Endodermal cell (in vitro differentiated cells): ENCODE measurements around the gene CCL21. TPM values are rescaled to one million over a fixed set of nuclear protein-coding genes. Genes with fewer than 3 reads are reported as not detected.

Source experiments
- DNase-seq: peaks from one replicate; pipeline ENCODE4 v3.0.0-alpha.2; 2017
- H3K27ac ChIP-seq: 2 replicates; pipeline ENCODE4 v1.5.1; 2013; ENCODE audit warnings: mild to moderate bottlenecking, low read depth, low read length, moderate library complexity
- H3K27me3 ChIP-seq: 2 replicates; pipeline ENCODE4 v1.6.1; 2013; ENCODE audit warnings: mild to moderate bottlenecking, low read length, moderate library complexity; ENCODE audit not compliant: insufficient read depth, control insufficient read depth, poor library complexity, severe bottlenecking
- H3K36me3 ChIP-seq: 2 replicates; pipeline ENCODE4 v1.7.0; 2013; ENCODE audit warnings: mild to moderate bottlenecking, low read length, moderate library complexity; ENCODE audit not compliant: control insufficient read depth, insufficient read depth
- H3K4me1 ChIP-seq: one replicate; pipeline ENCODE4 v1.7.0; 2013; ENCODE audit warnings: low read length; ENCODE audit not compliant: control insufficient read depth, insufficient read depth
- H3K4me3 ChIP-seq: 2 replicates; pipeline ENCODE4 v1.5.1; 2013; ENCODE audit warnings: mild to moderate bottlenecking, low read length, moderate library complexity
- H3K9ac ChIP-seq: 2 replicates; pipeline ENCODE4 v1.6.1; 2013; ENCODE audit warnings: mild to moderate bottlenecking, low read length, moderate library complexity; ENCODE audit not compliant: poor library complexity, severe bottlenecking; ENCODE audit errors: extremely low read depth
- H3K9me3 ChIP-seq: 2 replicates; pipeline ENCODE4 v1.6.1; 2013; ENCODE audit warnings: mild to moderate bottlenecking, low read length, moderate library complexity; ENCODE audit not compliant: control insufficient read depth
- H3K27ac Mint-ChIP-seq: 2 replicates; pipeline ENCODE4 v1.8.0; 2020; ENCODE audit warnings: mixed read lengths
- H3K27me3 Mint-ChIP-seq: 2 replicates; pipeline ENCODE4 v1.8.0; 2021; ENCODE audit warnings: mild to moderate bottlenecking, mixed read lengths; ENCODE audit not compliant: insufficient read depth
- H3K36me3 Mint-ChIP-seq: 2 replicates; pipeline ENCODE4 v1.8.0; 2020; ENCODE audit warnings: low read depth, mixed read lengths
- H3K4me1 Mint-ChIP-seq: 2 replicates; pipeline ENCODE4 v1.8.0; 2020; ENCODE audit warnings: mixed read lengths
- H3K4me3 Mint-ChIP-seq: 2 replicates; pipeline ENCODE4 v1.8.0; 2020; ENCODE audit warnings: mild to moderate bottlenecking, moderate library complexity, mixed read lengths
- H3K9me3 Mint-ChIP-seq: 2 replicates; pipeline ENCODE4 v1.8.0; 2020; ENCODE audit warnings: mild to moderate bottlenecking, mixed read lengths
- WGBS, 2 experiments: methylation state at CpG; one replicate each; pipeline versions ENCODE4 v1.1.5 to v1.1.7; 2013; ENCODE audit warnings: missing lambda C conversion rate in 2 of 2, mixed read lengths in 1 of 2; ENCODE audit not compliant: insufficient coverage in 1 of 2, insufficient read length in 1 of 2; 5-methylcytosine and 5-hydroxymethylcytosine counted together
- total RNA-seq, 2 donors: library from RNA; stranded (reverse); fragmentation: NEBNext Ultra II Directional in 1 of 2; extraction: Animal tissue kit (Norgen Biotek cat#: 25700) in 1 of 2; gene quantifications; 2 replicates in 1 of 2; 3 replicates in 1 of 2; pipeline ENCODE4 v1.2.1, GENCODE V29; 2021
- TF ChIP-seq, protein P1 (sequence below): fragments of 200-600 bp; sonication (generic); conservative IDR thresholded peaks from 2 replicates; pipeline ENCODE4 v1.5.0; 2021; ENCODE audit warnings: antibody characterized with exemption, mild to moderate bottlenecking

CCL21 gene
- total RNA-seq, 2 donors from 2014 or later: not detected

- no peaks in the 10 kb centered on the region for H3K27me3 ChIP-seq
- H3K4me3 Mint-ChIP-seq: no peak overlapping the region
- WGBS, 2 experiments: 94 to 96% methylated on average over 3 to 5 of the region's 5 CpGs
- H3K27ac Mint-ChIP-seq: no peak overlapping the region
- H3K36me3 ChIP-seq: peaks cover 13% of the 10 kb centered on the region
- H3K27ac ChIP-seq: no peak overlapping the region
- peaks cover 20% of the 10 kb centered on the region for H3K36me3 Mint-ChIP-seq
- H3K9me3 Mint-ChIP-seq: peaks cover 16% of the 10 kb centered on the region
- H3K9me3 ChIP-seq: peaks cover 13% of the 10 kb centered on the region
- no peak for DNase-seq
- TF ChIP-seq, protein P1, sequence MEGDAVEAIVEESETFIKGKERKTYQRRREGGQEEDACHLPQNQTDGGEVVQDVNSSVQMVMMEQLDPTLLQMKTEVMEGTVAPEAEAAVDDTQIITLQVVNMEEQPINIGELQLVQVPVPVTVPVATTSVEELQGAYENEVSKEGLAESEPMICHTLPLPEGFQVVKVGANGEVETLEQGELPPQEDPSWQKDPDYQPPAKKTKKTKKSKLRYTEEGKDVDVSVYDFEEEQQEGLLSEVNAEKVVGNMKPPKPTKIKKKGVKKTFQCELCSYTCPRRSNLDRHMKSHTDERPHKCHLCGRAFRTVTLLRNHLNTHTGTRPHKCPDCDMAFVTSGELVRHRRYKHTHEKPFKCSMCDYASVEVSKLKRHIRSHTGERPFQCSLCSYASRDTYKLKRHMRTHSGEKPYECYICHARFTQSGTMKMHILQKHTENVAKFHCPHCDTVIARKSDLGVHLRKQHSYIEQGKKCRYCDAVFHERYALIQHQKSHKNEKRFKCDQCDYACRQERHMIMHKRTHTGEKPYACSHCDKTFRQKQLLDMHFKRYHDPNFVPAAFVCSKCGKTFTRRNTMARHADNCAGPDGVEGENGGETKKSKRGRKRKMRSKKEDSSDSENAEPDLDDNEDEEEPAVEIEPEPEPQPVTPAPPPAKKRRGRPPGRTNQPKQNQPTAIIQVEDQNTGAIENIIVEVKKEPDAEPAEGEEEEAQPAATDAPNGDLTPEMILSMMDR: no peak
- H3K4me1 Mint-ChIP-seq: peaks cover 26% of the 10 kb centered on the region
- no peak overlapping the region for H3K9ac ChIP-seq
- H3K27me3 Mint-ChIP-seq: peaks cover 9% of the 10 kb centered on the region
- H3K4me1 ChIP-seq: peaks cover 7% of the 10 kb centered on the region
- peak overlapping the region; percentile 62 for H3K4me3 ChIP-seq
These were observed 40.0 kb downstream of the CCL21 start for GRCh38 chr9:34669809-34670562.

DNA sequence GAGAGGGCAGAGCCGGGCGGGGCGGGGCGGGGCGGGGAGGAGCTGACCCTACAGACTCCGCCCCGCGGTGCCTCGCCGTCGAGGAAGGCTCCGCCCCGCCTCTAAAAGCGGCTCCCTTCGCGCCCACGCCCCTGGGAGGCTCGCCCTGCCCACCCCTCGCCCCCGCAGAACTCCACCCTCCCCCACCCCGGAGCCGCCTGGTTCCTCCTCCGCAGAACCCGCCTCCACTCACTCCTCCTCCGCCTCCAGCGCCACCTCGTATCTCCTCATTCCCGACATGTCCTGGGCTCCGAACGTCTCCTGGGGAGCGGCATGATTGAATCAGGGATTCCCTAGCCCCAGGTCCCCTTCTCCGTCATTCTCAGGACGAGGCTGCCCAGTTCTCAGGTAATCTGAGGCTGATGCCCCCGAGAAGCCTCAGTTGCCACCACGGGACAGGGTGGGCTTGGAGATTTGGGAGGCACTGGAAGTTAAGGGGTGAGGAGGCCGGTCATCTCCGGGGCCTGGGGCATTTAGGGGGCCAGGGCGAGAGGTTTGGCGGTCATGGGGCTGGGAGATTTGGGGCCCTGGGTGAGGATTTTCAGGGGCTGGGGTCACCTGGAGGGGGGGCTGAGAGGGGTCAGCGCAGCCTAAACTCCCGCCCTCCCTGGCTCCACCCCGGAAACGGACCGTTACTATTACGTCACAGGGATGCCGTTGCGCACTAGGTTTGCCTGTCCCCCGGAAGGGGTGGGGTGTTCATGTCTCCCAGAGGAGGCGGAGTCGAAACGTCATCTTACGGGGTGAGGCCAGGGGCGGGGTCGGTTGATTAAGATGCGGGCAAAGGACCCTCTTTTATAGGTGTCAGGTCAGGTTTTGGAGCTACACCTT lies 44.3 kb downstream of the CCL21 start:
- Mint-ChIP-seq H3K27me3 (peaks cover 8% of the 10 kb centered on the region), H3K4me1 (peaks cover 30% of the 10 kb centered on the region), H3K27ac (peak overlapping the region; percentile 99), H3K9me3 (peaks cover 16% of the 10 kb centered on the region), H3K36me3 (peaks cover 20% of the 10 kb centered on the region), H3K4me3 (peak overlapping the region; percentile 86)
- Histone ChIP-seq H3K4me1 (peaks cover 11% of the 10 kb centered on the region), H3K27ac (peak overlapping the region; percentile 91), H3K36me3 (peaks cover 13% of the 10 kb centered on the region), H3K27me3 (no peaks in the 10 kb centered on the region), H3K4me3 (peak overlapping the region; percentile 94), H3K9ac (peak overlapping the region; percentile 88), H3K9me3 (peaks cover 13% of the 10 kb centered on the region)
- 1 to 2% methylated on average over 11 to 55 of the region's 55 CpGs for WGBS, 2 experiments
- peak; percentile 98 for DNase-seq
- TF ChIP-seq, protein P1: no peak

DNA sequence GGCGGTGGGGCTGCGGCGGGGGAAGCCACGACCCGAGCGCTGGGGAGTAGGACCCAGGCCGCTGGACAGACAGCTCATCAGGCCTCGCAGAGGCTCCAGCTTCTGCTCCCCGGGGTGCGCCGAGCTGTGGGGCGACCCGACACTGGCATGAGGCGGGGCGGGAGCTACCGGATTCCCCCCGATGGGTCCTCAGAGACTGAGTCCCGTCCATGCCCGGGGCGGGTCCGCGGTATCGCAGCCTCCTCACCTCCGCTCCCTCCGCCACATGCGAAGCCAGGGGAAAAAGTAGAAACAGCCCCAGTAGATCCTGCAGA lies 44.9 kb downstream of the CCL21 start:
- TF ChIP-seq, protein P1: no peak
- 1 to 4% methylated on average over 5 to 26 of the region's 26 CpGs for WGBS, 2 experiments
- Histone ChIP-seq H3K9ac (no peak overlapping the region), H3K36me3 (peaks cover 11% of the 10 kb centered on the region), H3K27ac (no peak overlapping the region), H3K4me3 (peak overlapping the region; percentile 84), H3K9me3 (peaks cover 11% of the 10 kb centered on the region), H3K4me1 (peaks cover 11% of the 10 kb centered on the region), H3K27me3 (no peaks in the 10 kb centered on the region)
- Mint-ChIP-seq H3K9me3 (peaks cover 10% of the 10 kb centered on the region), H3K27ac (no peak overlapping the region), H3K36me3 (peaks cover 15% of the 10 kb centered on the region), H3K4me1 (peaks cover 30% of the 10 kb centered on the region), H3K4me3 (peak overlapping the region; percentile 86), H3K27me3 (peaks cover 7% of the 10 kb centered on the region)
- DNase-seq: no peak
